ENCODE measurements around the gene TMC1.
"Not testable (repeated sequence)": the region's sequence is repeated elsewhere in the genome, so short reads cannot be mapped to it uniquely, and the experiment has no call there.

Gene TMC1

GRCh38 chr9:72836790-72837189, 315.4 kb downstream of the TMC1 start:
- DNase-seq, result no peak

GRCh38 chr9:72839085-72839484, 317.7 kb downstream of the TMC1 start:
- DNase-seq, result no peak

- DNase-seq, result no peak
Observed at GRCh38 chr9:72843520-72844439, 322.4 kb downstream of the TMC1 start.

- no peak for DNase-seq
Observed at GRCh38 chr9:72844440-72844768, 323.0 kb downstream of the TMC1 start.

GRCh38 chr9:72845052-72845451, 323.6 kb downstream of the TMC1 start:
- not testable (repeated sequence) for DNase-seq

- DNase-seq, result not testable (repeated sequence)
Observed at GRCh38 chr9:72850209-72850608, 328.8 kb downstream of the TMC1 start.

GRCh38 chr9:72855321-72855720, 333.9 kb downstream of the TMC1 start:
- DNase-seq, result no peak

GRCh38 chr9:72855890-72856523, 334.6 kb downstream of the TMC1 start:
- DNase-seq, result no peak

- DNase-seq, result no peak
Observed at GRCh38 chr9:72856972-72857623, 335.7 kb downstream of the TMC1 start.

GRCh38 chr9:72857624-72857996, 336.2 kb downstream of the TMC1 start:
- no peak for DNase-seq

GRCh38 chr9:72858089-72858912, 336.9 kb downstream of the TMC1 start:
- DNase-seq, result no peak

GRCh38 chr9:72862788-72863187, 341.4 kb downstream of the TMC1 start:
- DNase-seq, result not testable (repeated sequence)

- DNase-seq, result no peak
Observed at GRCh38 chr9:72863456-72864094, 342.2 kb downstream of the TMC1 start.

- no peak for DNase-seq
Observed at GRCh38 chr9:72864327-72864726, 342.9 kb downstream of the TMC1 start.

GRCh38 chr9:72871685-72872084, 350.3 kb downstream of the TMC1 start:
- no peak for DNase-seq

- no peak for DNase-seq
Observed at GRCh38 chr9:72872718-72873117, 351.3 kb downstream of the TMC1 start.

- DNase-seq, result no peak
Observed at GRCh38 chr9:72873456-72873855, 352.0 kb downstream of the TMC1 start.

GRCh38 chr9:72874344-72874743, 352.9 kb downstream of the TMC1 start:
- DNase-seq, result no peak

- DNase-seq, result no peak
Observed at GRCh38 chr9:72875221-72875620, 353.8 kb downstream of the TMC1 start.

- no peak for DNase-seq
Observed at GRCh38 chr9:72880821-72881220, 359.4 kb downstream of the TMC1 start.

GRCh38 chr9:72882117-72882775, 360.8 kb downstream of the TMC1 start:
- DNase-seq, result no peak

- DNase-seq, result no peak
Observed at GRCh38 chr9:72883875-72884274, 362.5 kb downstream of the TMC1 start.
